Activated CD4-positive, CD25-positive, alpha-beta regulatory T cell treated with anti-CD3 and anti-CD28 coated beads, Interleukin-2, amount 50 U/mL, for 72 hours (primary cell): Measurements from ENCODE around the gene LSMEM2.
"Not testable (repeated sequence)": the region's sequence is repeated elsewhere in the genome, so short reads cannot be mapped to it uniquely, and the experiment has no call there.

Experiments
- DNase-seq: peaks from one replicate; pipeline ENCODE4 v3.0.0; 2021

Gene LSMEM2

DNA sequence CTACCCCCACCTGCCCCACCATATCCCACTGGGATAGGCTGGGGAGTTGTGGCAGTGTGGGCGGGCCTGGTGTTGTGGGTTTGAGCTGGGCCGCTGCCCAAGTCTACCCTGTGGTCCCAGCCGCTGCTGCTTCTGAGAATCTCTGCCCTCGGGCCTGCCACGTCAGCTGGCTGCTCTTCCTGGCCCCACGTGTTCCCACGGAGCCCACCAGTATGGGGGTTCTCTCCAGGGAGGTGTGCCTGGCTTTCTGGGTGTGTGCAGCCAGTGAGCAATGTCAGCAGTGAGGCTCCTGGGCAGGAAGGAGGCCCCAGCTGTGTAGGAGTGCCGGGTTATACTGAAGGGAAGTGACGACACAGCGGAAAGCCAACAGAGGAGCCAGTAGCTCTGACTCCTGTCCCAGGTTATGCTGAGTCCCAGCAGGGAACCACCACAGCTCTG is 32.4 kb upstream of the LSMEM2 start:
- DNase-seq = peak; percentile 74

DNA sequence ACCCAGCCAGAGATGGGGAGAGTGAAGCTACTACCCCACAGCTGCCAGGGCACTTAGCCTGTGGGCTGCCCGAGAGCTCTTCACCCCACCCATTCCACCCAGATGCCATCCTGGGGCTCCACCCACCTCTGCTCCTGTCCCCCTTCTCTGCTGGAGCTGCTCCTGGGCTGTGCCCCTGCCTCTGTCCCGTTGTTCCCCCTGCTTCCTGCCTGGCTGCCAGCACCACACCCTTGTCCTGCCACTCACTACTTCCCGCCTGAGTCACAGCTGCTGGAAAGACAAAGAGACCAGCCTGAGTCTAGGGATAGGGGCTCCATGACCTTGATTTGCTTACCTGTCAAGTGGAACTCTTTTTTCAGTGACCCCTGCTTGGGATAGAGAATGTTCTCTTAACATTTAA is 30.5 kb upstream of the LSMEM2 start:
- no peak for DNase-seq

DNA sequence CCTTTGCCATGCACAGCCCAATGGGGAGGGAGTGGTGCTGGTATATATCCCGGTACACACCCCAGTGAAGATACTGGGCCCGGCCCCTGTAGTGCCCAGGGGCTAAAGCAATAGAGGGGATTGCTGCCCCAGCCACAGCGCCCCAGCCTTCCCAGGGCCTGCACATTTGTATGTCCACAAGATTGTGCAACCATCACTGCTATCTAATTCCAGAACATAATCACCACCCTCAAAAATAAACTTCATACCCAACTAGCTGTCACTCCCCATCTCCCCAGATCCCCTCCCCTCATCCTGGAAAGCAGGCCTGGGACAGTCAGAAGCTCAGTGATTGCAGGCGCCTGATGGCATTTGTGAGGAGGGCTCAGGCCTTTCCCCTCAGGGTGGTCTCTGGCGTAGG is 29.4 kb upstream of the LSMEM2 start:
- no peak for DNase-seq

DNA sequence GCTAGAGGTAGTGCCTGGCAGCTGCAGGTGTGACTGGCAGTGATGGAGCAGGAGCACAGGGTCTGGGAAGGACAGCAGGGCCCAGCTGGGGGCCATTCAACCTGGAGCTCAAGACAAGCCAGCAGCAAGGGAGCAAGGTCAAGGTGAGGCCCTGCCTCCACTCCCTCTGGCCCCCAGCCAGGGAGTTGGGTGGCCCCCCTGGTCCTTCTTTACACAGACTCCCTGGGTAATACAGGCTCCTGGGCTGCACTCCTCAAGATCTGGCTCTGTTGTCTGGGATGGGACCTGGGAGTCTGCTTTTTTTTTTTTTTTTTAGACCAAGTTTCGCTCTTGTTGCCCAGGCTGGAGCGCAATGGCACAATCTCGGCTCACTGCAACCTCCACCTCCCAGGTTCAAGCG is 28.4 kb upstream of the LSMEM2 start:
- DNase-seq = no peak

DNA sequence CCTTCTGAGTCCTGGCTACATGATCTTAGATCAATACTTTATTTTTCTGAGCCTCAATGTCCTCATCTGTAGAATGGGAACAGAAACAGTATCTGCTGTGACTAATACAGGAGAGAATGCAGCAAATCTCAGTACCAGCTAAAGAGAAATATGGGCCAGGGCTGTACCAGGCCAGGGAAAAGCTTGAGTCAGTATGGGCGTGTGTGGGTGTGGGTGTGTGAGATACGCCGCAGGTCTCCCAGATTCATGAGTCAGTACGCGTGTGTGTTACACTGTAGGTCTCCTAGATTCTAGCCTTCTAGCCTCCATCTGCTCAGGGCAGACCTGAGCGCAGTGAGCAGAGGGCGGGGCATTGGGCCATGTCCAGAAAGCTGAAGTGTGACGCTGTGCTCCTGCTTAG is 27.7 kb upstream of the LSMEM2 start:
- DNase-seq = no peak

DNA sequence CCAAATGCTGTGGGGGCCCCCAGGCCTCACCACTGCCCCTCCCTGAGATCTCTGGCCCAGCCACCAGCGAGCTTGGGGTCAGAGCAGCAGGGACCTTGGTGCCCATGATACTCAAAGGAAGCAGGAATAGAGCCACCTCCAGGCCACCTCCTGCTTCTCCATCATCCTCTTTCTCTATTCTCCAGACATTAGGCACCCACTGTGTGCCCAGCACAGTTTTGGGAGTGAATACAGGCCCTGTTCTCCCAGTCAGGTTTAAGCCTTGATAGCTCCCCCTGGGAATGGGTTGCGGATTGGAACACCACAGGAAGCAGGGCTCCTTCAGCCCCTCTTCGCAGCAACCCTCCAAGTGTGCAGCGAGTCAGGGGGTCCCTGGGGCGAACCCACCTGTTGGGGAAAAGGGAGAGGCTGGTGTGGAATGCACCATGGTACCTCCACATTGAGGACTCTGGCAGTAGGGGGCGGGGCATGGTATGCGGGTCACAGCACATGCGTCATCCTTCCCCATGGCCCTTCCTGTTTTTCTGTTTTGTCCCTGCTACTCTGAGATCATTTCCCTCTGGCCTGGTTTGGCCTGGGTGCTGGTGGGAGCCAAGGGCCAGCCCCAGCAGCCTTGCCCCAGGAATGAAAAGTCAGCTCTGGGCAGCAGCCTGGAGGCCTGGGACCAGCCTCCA is 24.2 kb upstream of the LSMEM2 start:
- no peak for DNase-seq

DNA sequence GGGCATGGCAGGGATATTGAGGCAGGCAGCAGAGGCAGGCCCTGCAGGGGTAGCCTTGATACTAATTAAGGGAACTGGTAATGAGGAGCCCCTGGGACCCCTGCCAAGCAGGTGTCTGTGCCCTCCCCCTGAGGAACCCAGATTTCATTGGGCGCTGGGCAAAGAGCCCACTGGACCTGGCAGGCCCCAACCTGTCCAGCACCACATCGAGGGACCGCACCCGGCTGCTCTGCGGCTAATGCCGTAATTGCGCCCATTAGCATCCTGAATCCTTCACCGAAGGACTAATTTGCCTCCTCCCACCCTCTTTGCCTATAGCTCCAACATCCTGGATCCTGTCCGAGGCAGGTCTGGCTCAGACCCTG is 23.7 kb upstream of the LSMEM2 start:
- DNase-seq = no peak

DNA sequence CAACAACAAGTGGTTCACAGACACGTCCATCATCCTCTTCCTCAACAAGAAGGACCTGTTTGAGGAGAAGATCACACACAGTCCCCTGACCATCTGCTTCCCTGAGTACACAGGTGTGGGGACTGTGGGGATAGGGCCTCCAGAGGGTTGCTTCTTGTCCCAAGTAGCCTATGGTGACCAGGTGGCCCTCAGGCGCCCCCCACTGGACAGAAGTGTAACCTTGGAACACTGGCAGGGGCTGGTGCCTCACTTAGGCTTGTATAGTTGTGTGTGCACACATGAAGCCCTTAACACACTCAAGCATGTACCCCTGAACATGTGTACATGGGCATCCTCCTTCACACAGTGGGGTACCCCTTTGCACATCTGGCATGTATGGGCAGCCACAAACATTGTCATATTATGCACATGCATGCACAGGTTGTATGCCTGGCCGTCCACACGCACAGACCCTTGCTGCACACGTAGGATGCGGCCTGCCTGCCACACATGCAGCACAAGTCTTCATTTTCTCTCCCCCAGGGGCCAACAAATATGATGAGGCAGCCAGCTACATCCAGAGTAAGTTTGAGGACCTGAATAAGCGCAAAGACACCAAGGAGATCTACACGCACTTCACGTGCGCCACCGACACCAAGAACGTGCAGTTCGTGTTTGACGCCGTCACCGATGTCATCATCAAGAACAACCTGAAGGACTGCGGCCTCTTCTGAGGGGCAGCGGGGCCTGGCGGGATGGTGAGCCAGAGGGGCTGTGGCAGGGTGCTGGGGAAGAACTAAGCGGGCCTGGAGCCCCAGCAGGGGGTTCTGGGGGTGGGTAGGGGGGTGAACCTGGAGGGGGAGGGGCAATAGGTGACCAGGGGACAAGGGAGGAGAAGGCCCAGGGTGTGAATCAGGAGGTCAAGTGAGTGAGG is 21.7 kb upstream of the LSMEM2 start:
- DNase-seq = peak; percentile 57

DNA sequence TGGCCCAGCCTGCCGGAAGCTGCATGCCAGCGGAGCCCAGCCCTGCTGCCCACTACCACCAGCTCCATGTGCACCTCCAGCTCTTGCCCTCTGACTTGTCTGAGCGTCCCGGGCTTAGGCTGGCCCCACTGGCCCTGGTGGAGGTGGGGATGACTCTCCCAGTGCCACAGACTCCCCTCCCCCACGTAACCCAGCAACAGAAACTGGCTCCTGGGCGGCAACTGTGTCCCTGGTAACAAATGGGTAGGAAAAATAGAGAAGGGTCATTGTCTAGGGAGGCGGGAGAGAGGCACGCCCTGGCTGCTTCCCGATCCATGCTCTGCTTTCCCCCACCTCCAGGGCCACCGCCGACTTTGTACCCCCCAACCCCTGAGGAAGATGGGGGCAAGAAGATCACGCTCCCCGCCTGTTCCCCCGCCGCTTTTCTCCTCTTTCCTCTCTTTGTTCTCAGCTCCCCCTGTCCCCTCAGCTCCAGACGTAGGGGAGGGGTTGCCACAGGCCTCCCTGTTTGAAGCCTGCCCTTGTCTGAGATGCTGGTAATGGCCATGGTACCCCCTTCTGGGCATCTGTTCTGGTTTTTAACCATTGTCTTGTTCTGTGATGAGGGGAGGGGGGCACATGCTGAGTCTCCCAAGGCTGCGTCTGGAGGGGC is 20.7 kb upstream of the LSMEM2 start:
- DNase-seq = no peak

DNA sequence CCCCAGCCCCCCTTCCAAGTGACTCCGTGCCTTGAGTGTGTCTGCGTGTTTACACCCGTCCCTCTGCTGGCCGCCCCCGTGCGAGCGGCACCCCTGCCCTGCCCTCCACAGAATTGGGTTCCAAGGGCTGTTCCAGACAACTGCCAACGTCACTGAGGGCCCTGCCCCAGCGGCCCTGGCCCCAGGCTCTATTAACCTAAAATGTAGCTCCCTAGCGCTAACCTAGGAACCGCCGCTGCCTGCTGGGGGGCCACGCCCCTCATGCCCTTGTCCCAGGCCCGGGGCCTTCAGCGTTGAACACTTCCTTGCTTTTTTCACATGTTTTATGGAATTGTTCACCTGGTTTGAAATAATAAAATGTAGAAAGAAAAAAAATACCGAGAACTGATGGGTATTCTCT is 19.9 kb upstream of the LSMEM2 start:
- no peak for DNase-seq

DNA sequence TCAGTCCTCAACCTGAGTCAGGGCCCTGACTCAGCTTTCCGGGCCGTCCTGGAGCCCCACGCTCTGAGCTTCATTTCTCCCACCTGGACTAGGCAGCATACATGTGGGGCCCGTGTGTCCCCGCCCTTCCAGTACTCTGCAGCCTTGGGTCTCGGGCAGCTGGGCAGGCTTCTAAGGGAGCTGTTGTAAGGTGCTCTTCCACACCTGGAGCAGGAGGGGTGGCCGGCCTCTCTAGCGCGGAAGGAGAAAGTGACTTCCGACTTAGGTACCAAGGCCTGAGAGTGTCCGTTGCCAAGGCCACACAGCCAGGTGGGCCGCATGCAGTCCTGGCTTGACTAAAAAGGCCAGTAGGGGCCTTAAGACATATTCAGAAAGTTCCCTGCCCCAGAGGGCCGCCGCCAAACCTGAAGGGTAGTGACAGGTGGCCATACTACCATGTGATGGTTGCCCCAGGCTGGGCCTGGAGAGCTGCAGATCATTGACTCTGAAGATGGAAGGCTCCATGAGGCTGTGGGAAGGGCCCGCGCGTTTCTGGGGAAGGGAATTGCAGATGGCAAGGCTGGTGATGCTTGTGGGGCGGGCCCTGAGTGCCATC is 19.4 kb upstream of the LSMEM2 start:
- DNase-seq = no peak

DNA sequence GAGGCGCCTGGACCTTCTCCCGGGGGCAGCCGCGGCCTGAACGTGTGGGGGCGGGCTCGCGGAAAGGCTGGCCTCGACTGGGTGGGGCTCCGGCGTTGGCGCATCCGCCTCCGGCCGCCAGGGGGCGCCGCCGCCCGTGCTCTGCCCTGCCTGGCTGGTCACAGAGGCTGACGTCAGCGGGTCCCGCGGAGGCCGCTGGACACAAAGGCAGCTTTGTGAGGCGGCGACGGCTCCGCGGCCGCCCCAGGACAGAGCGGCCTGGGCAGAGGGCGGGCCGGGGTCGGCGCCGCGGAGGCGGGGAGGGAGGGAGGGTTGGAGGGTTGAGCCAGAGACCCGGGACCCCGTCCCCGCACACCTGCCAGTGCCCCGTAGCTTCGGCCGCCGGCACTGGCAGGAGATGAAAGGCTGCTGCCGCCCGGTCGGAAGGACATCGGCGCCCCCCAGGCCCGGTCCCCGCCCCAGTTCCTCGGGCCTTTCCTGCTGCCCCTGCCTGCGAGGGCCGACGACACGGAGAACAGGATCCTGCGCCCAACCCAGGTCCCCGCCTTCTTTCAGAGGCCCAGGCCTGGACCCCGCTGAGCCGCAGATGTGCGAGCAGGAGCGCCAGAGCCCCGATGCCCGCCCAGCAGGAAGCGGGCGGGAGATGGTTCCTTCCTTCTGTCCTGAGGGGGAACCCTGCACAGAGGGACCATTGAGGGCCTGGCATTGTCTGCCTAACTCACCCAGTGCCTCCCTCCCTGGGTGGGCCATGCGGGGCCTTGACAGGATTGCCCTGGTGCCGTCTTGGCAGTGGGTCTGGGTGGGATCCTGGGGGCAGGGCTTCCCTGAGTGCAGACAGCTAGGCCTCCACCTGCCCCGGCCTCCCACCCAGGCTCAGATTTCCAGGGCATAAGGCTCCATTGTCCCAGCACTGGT is 18.6 kb upstream of the LSMEM2 start:
- DNase-seq = peak; percentile 92

DNA sequence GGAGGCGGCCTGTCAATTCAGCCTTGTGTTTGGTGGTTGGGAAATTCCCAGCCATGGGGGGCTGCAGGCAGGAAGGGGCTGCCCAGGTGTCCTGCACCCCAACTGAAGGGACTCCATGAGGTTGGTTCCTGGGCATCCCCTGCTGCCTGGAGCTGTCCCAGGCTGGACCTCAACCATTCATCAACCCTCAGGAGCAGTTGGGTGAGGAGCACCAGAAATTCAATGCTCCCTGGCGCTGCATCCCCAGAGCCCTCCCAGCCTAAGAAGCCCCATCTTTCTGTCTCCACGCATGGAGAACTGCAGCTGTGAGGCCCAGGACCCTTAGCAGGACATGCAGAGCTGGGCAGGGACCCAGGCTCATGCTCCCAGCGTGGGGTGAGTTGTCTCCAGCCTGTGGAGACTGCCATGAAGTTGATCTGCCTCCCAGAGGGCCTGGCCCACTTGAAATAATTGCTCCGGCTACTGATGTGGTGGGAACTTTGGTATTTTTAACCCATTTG is 17.9 kb upstream of the LSMEM2 start:
- DNase-seq = no peak

DNA sequence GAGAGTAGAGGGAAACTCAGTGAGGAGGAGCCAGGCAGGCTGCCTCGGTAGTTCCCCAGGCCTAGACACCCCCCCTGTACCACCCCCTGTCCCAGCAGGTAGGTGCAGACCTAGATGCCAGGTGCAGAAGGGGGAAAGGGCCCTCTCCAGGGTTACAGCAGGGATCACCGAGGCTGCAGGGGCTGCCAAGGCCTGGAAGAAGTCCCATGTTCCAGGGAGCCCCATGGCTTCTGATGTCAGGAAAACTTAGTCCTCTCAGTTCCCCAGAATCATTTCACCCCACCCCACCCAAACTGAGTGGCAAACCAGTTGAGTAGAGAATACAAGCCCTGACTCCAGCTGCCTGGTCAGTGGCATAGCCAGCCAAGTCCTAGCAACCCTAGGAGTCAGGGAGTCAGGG is 17.4 kb upstream of the LSMEM2 start:
- DNase-seq = no peak

DNA sequence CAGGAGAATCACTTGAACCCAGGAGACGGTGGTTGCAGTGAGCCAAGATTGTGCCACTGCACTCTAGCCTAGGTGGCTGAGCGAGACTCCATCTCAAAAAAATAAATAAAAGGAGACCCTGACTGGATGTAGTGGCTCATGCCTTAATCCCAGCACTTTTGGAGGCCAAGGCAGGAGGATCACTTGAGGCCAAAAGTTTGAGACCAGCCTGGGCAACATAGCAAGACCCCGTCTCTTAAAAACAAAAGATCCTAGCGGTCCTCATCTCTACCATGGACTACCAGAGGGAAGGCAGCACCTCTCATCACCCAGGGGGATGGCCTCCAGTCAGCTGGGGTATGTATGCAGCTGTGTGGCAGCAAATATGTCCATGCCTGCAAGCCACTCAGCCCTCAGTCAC is 16.7 kb upstream of the LSMEM2 start:
- DNase-seq = not testable (repeated sequence)

DNA sequence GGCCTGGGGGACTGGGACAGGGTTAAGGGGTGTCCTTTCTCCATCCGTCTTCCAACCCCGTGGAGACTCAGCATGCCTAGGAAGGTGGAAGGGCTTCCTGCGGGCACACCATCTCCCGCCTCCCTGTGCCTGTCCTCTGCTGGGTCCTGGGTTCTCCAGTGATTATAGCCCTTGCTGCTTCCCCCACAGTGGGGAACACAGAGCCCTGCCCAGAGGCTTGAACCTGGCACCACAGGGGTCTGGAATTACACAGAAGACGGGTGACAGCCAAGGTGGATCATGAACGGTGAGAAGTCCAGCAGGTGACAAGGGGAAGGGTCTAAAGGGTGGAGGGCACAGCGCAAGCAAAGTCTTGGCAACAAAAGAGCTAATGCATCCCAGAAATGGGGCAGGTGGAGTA is 16.1 kb upstream of the LSMEM2 start:
- DNase-seq = no peak

DNA sequence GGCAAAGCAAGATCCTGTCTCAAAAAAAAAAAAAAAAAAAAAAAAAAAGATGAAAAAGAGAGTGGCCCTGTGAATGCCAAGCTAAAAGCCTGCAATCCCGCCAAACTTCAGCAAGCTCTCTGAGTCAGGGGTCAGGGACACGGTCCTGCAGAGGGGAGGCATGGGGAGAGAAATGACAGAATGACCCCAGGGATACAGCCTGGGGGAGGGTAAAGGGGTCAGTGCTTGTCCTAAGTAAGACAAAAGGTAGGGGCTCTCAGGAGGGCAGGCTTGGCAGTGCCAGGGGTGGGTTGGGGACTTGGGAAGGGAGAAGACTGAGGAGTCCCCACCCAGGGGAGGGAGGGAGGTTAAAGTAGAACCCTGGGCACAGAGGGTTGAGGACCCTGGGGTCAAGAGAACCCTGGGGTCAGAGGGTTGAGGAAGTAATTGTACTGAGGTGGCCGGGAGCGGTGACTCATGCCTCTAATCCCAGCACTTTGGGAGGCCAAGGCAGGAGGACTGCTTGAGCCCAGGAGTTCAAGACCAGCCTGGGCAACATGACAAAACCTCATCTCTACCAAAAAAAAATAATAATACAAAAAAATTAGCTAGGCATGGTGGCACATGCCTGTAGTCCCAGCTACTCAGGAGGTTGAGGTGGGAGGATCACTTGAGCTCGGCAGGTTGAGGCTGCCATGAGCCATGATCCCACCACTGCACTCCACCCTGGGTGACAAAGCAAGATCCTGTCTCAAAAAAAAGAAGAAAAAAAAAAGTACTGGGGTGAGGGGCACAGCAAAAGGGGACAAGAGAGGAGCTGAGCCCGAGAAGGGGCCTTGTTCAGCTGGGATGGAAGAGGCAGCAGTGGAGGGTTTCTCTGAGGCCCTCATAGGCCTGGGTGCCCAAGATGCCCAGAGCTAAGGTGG is 15.2 kb upstream of the LSMEM2 start:
- DNase-seq = no peak

DNA sequence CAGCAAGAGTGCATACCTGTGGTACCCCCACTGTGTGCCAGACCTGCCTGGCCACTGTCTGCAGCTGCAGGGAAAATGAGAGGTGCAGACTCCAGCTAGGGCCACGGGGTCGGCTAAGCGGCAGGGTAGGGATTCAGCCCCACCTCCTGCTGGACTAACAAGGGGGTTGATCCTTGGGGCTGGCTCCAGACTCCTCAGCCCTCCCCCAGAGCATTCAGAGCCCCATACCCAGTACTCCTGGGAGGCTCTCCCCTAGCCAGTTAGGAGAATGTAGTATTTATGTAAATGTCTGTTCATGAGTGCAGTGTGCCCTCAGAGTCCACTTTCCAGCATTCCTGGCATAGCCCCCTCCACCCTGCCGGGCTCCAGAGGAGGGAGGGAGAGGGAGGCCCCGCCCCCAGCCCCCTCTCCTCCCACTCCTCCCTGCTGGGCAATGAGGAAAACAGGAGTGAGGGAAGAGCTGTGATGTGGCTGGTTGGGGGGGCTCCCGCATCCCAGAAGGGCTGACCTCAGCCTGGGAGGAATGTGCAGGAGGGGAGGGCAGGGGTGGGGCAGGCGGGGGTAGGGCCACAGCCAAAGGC is 14.4 kb upstream of the LSMEM2 start:
- no peak for DNase-seq

DNA sequence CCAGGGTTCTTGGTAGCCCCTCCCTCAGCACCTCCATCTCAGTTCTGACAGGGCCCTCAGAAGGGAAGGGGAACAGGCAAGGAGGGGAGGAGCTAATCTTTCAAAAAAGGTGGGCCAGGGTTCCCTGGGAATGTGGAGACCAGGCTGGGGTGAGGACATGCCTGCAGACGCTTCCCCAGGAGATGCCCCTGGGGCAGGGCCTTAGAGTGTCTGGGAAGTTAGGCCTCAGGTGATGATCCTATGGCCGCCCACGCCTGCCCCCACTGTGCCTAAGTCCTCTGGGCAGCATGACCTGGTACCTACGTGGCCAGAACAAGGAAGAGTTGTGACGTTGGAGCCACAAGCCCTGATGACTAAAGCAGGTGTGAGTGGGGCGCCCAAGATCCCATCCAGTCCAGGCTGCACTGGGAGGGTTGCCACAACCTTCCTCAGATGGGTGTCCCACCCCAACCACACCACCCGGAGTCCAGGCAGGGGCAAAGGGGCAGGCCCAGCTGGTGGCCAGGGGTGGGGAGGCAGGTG is 13.9 kb upstream of the LSMEM2 start:
- DNase-seq = no peak

DNA sequence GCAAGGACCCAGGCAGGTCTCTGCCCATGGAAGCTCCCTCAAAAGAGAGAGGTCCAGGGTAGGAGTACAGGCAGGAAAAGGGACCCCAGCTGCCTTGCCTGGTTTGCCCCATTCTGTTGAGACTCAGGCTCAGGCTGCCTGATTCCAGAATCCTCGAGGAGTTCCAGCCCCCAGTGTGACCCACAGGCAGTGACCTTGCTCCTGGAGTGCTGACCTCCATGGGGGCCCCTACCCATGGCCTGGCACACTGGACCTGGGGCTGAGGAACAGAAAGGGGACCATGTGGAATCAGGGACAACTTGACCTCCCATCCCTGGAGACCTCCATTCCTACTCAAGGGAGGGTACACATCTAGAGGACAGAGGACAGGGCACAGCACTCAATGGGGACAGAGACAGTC is 13.3 kb upstream of the LSMEM2 start:
- DNase-seq = no peak

DNA sequence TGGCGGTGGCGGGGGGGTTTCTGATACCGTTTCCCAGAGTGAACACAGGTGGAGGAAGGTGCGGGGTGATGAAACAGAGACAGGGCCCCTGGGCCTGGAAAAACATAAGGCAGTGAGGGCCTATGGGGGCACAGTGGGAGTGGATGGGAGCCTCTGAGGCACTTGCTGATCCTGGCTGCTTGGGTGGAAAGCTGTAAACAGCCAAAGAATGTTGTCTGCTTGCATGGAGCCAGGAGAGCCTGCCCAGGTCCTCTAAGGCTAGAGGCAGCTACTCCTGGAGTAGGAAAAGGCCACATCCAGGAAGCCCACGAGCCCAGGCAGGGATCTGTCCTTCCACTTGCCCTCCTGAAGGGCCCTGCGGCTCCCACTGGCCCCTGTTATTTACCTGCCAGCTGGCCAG is 12.9 kb upstream of the LSMEM2 start:
- no peak for DNase-seq
